GM10266 (cell line): ENCODE results near the gene LLCFC1.
"Not testable (repeated sequence)": the region's sequence is repeated elsewhere in the genome, so short reads cannot be mapped to it uniquely, and the experiment has no call there.

ENCODE experiments used
- DNase-seq: peaks from one replicate; pipeline ENCODE4 v3.0.0; 2012; ENCODE audit errors: extremely low spot score
- CTCF ChIP-seq: IDR thresholded peaks from 2 replicates; pipeline ENCODE4 v1.5.1; 2012; ENCODE audit warnings: mild to moderate bottlenecking, low read depth; ENCODE audit not compliant: control insufficient read depth, insufficient read depth; ENCODE audit errors: missing control alignments

The LLCFC1 gene

GRCh38 chr7:142963993-142964392 lies 24.7 kb downstream of the LLCFC1 start:
- no peak for TF ChIP-seq CTCF
- no peak for DNase-seq

- no peak for DNase-seq
- TF ChIP-seq CTCF: no peak
These were observed 25.4 kb downstream of the LLCFC1 start for GRCh38 chr7:142964502-142965246.

GRCh38 chr7:142968229-142968628 lies 28.9 kb downstream of the LLCFC1 start:
- DNase-seq: no peak
- TF ChIP-seq CTCF: no peak

- no peak for DNase-seq
- TF ChIP-seq CTCF: no peak
These were observed 29.9 kb downstream of the LLCFC1 start for GRCh38 chr7:142969183-142969582.

GRCh38 chr7:142974626-142975025 lies 35.3 kb downstream of the LLCFC1 start:
- DNase-seq: no peak
- TF ChIP-seq CTCF: no peak

GRCh38 chr7:142978402-142978801 lies 39.1 kb downstream of the LLCFC1 start:
- DNase-seq: not testable (repeated sequence)

GRCh38 chr7:142983825-142984224 lies 44.5 kb downstream of the LLCFC1 start:
- TF ChIP-seq CTCF: no peak
- DNase-seq: no peak

- TF ChIP-seq CTCF: no peak
- no peak for DNase-seq
These were observed 45.0 kb downstream of the LLCFC1 start for GRCh38 chr7:142984297-142984696.
